Body of pancreas (tissue), 4 donors: ENCODE data around the gene POU2F2.

Experiments
- POLR2A ChIP-seq, 3 donors: fragments of 450-650 bp; IDR thresholded peaks; one replicate each; pipeline ENCODE4 v1.6.1; 2016; ENCODE audit warnings: antibody characterized with exemption in 3 of 3, mild to moderate bottlenecking in 2 of 3
- TF ChIP-seq, protein P1 (sequence below), 7 experiments: fragments of 450-650 bp in 4 of 7; fragments of 200-600 bp in 3 of 7; sonication (generic) in 3 of 7; IDR thresholded peaks; one replicate each; pipeline ENCODE4 v1.5.1; 2016 to 2019; ENCODE audit warnings: antibody characterized with exemption in 7 of 7

DNA sequence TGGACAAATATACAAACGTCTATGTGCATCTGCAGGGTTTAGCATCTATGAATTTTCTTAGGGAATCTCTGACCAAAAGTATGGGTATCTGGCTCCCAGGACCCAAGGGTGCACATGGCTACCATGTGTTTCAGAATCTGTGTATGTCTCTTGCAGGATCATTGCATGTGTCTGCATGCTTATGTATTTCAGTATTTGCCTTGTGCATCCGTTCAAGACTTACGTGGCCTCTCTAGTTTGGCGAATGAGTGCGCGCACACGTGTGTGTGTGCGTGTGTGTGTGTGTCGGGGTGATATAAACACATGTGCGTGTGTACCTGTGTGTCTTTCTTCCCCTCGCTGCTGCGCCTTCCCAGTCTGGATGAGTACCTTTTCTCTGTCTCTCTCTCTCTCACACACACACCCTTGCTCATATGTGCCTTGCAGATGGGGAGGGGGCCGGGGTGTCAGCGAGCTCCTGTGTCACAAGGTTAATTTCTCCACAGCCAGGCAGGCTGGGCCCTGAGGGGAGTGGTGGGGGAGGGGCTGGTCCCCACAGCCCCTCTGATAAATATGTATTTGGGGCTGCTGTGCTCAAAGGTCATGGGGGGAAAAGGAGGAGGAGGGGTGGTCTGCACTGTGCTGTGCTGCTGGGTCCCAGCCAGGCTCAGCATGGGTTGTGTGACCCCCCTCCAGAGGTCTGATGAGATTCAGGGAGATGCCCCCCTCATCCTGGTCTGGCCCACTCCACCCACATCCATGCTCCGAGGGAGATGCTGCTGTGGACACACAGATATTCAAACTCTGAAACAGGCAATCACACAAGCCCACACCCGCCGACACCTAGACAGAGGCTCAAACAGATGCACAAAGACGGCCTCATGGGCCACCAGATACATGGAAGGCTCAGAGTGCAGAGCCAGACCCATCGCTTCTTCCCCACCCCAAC, 37.5 kb upstream of the POU2F2 start:
- no peak for TF ChIP-seq POLR2A (IDR thresholded peaks at IDR 0.05)
- TF ChIP-seq, protein P1, sequence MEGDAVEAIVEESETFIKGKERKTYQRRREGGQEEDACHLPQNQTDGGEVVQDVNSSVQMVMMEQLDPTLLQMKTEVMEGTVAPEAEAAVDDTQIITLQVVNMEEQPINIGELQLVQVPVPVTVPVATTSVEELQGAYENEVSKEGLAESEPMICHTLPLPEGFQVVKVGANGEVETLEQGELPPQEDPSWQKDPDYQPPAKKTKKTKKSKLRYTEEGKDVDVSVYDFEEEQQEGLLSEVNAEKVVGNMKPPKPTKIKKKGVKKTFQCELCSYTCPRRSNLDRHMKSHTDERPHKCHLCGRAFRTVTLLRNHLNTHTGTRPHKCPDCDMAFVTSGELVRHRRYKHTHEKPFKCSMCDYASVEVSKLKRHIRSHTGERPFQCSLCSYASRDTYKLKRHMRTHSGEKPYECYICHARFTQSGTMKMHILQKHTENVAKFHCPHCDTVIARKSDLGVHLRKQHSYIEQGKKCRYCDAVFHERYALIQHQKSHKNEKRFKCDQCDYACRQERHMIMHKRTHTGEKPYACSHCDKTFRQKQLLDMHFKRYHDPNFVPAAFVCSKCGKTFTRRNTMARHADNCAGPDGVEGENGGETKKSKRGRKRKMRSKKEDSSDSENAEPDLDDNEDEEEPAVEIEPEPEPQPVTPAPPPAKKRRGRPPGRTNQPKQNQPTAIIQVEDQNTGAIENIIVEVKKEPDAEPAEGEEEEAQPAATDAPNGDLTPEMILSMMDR (IDR thresholded peaks at IDR 0.05), result no peak
